Activated naive CD8-positive, alpha-beta T cell treated with anti-CD3 and anti-CD28 coated beads, Interleukin-2, amount 50 U/mL, for 16 hours (primary cell): ENCODE measurements around the gene TESK2.
"Not testable (repeated sequence)": the region's sequence is repeated elsewhere in the genome, so short reads cannot be mapped to it uniquely, and the experiment has no call there.

Experiments
- DNase-seq: peaks from one replicate; pipeline ENCODE4 v3.0.0-alpha.2; 2020; ENCODE audit warnings: low read depth, low spot score

Gene TESK2

GRCh38 chr1:45490626-45491486, at the start of gene TESK2:
TSS of gene TESK2 (minus strand) at chr1:45491163. CDS start at chr1:45457785, 33,378 bp downstream.
- peak; percentile 91 for DNase-seq

- DNase-seq: no peak
These were observed 45.9 kb upstream of the TESK2 start for GRCh38 chr1:45536886-45537285.

- DNase-seq: no peak
These were observed 45.2 kb upstream of the TESK2 start for GRCh38 chr1:45535988-45536766.

DNA sequence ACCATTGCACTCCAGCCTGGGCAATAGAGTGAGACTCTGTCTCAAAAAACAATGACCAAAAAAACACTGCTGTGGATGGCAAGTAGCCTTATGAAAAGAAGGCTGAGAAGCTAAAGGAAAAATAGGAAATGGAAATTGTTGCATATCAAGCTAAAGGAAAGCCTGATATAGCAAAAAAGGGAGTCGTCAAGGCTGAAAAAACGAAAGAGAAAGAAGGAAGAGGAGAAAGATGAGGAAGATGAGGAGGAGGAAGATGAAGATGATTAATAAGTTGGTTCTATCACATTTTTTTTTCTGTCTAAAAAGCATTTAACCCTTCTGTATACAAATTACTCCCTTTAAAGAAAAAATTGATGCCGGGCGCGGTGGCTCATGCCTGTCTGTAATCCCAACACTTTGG, 40.9 kb upstream of the TESK2 start:
- DNase-seq: no peak

DNA sequence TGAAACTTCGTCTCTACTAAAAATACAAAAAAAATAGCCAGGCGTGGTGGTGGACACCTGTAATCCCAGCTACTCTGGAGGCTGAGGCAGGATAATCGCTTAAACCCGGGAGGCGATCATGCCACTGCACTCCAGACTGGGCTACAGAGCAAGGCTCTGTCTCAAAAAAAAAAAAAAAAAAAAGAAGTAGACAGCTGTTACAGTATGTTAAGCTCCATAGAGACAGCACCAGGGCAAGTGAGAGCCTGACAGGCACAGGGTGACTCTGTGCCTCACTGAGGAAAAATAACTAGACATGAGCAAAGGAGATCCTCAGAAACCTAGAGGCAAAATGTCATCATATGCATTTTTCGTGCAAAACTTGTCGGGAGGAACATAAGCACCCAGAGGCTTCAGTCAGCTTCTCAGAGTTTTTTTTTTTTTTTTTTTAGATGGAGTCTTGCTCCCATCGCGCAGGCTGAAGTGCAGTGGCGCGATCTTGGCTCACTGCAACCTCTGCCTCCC, 39.7 kb upstream of the TESK2 start:
- no peak for DNase-seq

DNA sequence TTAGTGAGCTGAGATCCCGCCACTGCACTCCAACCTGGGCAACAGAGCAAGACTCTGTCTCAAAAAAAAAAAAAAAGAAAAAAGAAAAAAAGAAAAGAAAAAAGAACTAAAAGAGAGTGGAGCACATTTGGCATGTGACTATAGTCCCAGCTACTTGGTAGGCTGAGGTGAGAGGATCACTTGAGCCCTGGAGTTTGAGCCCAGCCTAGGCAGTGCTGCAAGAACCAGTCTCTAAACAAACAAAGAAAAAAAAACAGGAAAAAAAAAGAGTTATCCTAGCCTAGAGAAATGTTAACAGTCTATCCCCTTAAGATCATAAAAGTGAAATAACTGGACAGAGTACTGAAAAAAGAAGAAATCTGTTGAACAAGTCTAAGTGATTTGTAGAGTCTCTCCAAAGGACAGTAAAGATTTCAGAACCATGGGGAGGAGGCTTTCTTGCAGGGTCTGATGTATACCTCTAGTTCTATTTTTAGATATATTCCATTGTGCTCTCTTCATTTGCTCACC, 35.2 kb upstream of the TESK2 start:
- no peak for DNase-seq

GRCh38 chr1:45523975-45524374, 33.0 kb upstream of the TESK2 start:
- not testable (repeated sequence) for DNase-seq

GRCh38 chr1:45523516-45523915, 32.6 kb upstream of the TESK2 start:
- DNase-seq: not testable (repeated sequence)

GRCh38 chr1:45522324-45523104, 31.6 kb upstream of the TESK2 start:
- DNase-seq: no peak

GRCh38 chr1:45521413-45522323, 30.7 kb upstream of the TESK2 start, which contains the start of gene PRDX1:
TSS of gene PRDX1 (minus strand) at chr1:45521884. CDS start at chr1:45519043, 2,841 bp downstream.
- DNase-seq: peak; percentile 94

DNA sequence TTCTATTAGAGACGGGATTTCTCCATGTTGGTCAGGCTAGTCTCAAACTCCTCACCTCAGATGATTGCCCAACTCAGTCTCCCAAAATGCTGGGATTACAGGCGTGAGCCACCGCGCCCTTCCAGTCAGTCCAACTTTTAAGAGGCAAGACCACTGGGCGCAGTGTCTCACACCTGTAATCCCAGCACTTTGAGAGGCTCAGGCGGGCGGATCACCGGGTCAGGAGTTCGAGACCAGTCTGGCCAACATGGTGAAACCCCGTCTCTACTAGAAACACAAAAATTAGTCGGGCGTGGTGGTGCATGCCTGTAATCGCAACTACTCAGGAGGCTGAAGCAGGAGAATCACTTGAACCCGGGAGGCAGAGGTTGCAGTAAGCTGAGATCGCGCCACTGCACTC, 28.8 kb upstream of the TESK2 start:
- DNase-seq: not testable (repeated sequence)

DNA sequence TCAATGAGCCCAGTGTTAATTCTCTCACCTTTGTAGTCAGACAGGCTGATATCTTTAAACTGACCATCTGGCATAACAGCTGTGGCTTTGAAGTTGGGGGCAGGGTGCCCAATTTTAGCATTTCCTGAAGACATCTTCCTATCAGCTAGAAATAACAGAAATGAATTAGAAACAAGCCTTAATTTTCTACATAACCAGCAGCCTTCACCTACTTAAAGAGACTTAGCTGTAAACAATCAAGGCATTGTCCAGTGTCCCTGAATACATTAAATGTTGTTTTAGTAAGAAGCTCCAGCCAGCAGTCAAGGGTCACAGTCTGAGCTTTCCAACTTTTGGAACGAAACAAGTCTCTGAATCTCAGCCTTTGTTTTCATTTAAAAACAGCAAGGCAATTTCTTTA, 27.9 kb upstream of the TESK2 start:
- no peak for DNase-seq

- not testable (repeated sequence) for DNase-seq
These were observed 27.4 kb upstream of the TESK2 start for GRCh38 chr1:45518366-45518765.

- no peak for DNase-seq
These were observed 25.5 kb upstream of the TESK2 start for GRCh38 chr1:45516465-45516864.

- no peak for DNase-seq
These were observed 25.1 kb upstream of the TESK2 start for GRCh38 chr1:45516036-45516435.

- not testable (repeated sequence) for DNase-seq
These were observed 22.7 kb upstream of the TESK2 start for GRCh38 chr1:45513532-45514260.

- DNase-seq: no peak
These were observed 21.7 kb upstream of the TESK2 start for GRCh38 chr1:45512641-45513054.

GRCh38 chr1:45510972-45511527, 20.1 kb upstream of the TESK2 start:
- DNase-seq: no peak
